Testis (tissue), 2 donors: ENCODE measurements around the gene SLCO1B1.

Source experiments
- CTCF ChIP-seq, 3 experiments: fragments of 450-650 bp in 2 of 3; fragments of 200-600 bp in 1 of 3; sonication (generic) in 1 of 3; IDR thresholded peaks; one replicate each; pipeline ENCODE4 v1.5.1; 2016 to 2019; ENCODE audit warnings: antibody characterized with exemption in 3 of 3, mild to moderate bottlenecking in 2 of 3, moderate library complexity in 1 of 3
- POLR2A ChIP-seq: fragments of 450-650 bp; IDR thresholded peaks from one replicate; pipeline ENCODE4 v1.6.1; 2017; ENCODE audit warnings: antibody characterized with exemption, mild to moderate bottlenecking, moderate library complexity

- no peak for TF ChIP-seq CTCF (IDR thresholded peaks at IDR 0.05)
- TF ChIP-seq POLR2A, result no peak
Observed at GRCh38 chr12:21265932-21266331, 134.9 kb downstream of the SLCO1B1 start.
